DOHH2 (cell line): ENCODE data around the gene C20orf204.

ENCODE experiments used
- EZH2phosphoT487 ChIP-seq: fragments of 200-600 bp; sonication (generic); IDR thresholded peaks from 2 replicates; pipeline ENCODE4 v1.6.1; 2017; ENCODE audit warnings: borderline replicate concordance, mild to moderate bottlenecking, antibody characterized with exemption, low read length, moderate library complexity, mixed read lengths
- TF ChIP-seq, protein P1 (sequence below): fragments of 200-600 bp; sonication (generic); IDR thresholded peaks from one replicate; pipeline ENCODE4 v1.5.1; 2014; ENCODE audit warnings: antibody characterized with exemption, mild to moderate bottlenecking, low read depth, low read length; ENCODE audit not compliant: poor library complexity, severe bottlenecking

DNA sequence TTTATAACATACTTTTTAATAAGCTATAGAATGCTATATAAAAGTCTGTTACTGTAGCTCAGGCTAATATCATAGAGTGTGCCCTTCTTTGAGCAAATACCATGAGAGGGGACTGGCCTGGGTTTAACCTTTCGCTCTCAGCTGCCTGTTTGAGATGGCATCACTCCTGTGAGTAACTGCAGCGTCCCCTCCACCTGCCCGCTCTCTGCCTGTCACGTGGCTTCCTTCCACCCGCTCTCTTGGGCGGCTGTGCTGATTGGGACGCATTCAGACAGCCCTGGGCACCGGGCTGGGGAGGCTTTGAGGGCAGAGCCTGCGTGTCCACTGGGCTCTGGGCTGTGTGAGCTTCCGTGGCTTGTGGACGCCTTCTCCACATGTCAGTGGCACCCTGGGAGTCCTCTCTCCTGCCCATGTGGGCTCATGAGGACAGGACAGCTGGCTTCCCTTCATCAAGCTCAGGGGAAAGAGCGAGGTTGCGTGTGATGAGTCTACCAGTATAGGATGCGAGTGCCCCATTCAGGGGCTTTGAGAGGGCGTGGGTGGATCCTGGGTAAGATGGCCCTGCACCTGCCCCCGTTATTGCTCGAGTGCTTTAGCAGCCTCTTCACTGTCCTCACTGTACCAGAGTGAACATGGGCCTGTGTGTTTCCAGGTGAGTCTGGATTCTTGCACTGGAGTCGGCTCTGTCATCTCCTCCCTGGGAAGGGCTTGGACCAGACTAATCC, 10.7 kb upstream of the C20orf204 start:
- TF ChIP-seq, protein P1, sequence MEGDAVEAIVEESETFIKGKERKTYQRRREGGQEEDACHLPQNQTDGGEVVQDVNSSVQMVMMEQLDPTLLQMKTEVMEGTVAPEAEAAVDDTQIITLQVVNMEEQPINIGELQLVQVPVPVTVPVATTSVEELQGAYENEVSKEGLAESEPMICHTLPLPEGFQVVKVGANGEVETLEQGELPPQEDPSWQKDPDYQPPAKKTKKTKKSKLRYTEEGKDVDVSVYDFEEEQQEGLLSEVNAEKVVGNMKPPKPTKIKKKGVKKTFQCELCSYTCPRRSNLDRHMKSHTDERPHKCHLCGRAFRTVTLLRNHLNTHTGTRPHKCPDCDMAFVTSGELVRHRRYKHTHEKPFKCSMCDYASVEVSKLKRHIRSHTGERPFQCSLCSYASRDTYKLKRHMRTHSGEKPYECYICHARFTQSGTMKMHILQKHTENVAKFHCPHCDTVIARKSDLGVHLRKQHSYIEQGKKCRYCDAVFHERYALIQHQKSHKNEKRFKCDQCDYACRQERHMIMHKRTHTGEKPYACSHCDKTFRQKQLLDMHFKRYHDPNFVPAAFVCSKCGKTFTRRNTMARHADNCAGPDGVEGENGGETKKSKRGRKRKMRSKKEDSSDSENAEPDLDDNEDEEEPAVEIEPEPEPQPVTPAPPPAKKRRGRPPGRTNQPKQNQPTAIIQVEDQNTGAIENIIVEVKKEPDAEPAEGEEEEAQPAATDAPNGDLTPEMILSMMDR, result no peak
- TF ChIP-seq EZH2phosphoT487, result no peak
